ENCODE measurements around the gene ELFN1.

DNA sequence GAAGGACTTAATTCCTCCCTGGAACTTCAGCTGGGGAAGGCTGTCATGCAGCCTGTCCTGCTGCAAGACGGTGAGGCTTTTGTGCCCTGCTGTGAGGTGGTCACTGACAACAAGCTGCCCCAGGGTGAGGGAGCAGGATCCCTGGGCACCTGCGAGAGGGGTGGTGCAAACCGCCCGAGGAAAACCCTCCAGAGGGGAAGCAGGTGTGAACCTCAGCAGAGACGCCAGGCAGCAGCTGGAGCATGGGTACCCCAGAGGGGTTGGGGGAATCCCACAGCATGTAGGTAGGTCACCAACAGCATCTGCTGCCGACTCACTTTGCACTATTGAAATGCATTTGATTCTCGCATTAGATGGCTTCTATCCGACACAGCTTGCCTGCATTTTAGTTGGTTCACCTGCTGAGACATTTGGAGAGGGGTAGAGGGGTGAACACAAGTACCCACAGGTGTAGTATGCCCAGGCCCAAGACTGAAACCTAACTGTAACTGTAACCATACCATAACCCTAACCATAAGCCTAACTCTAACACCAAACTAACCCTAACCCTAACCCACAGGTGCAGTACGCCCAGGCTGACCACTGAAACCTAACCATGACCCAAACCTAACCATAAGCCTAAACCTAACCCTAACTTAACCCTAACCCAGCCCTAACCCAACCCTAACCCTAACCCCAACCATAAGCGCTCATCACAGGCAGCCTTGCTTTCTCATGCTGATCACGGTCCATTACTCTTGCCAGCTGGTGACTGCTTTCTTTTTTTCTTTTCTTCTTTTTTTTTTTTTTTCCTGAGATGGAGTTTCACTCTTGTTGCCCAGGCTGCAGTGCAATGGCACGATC, 85.9 kb downstream of the ELFN1 start:
- TF ChIP-seq, protein P1, sequence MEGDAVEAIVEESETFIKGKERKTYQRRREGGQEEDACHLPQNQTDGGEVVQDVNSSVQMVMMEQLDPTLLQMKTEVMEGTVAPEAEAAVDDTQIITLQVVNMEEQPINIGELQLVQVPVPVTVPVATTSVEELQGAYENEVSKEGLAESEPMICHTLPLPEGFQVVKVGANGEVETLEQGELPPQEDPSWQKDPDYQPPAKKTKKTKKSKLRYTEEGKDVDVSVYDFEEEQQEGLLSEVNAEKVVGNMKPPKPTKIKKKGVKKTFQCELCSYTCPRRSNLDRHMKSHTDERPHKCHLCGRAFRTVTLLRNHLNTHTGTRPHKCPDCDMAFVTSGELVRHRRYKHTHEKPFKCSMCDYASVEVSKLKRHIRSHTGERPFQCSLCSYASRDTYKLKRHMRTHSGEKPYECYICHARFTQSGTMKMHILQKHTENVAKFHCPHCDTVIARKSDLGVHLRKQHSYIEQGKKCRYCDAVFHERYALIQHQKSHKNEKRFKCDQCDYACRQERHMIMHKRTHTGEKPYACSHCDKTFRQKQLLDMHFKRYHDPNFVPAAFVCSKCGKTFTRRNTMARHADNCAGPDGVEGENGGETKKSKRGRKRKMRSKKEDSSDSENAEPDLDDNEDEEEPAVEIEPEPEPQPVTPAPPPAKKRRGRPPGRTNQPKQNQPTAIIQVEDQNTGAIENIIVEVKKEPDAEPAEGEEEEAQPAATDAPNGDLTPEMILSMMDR (IDR thresholded peaks at IDR 0.05; ENCODE audit: insufficient read depth, low read depth, low read length): no peak
- TF ChIP-seq EZH2 (IDR thresholded peaks at IDR 0.05; ENCODE audit: insufficient read depth, low read length): no peak

All from astrocyte (in vitro differentiated cells and primary cell).